Peyer's patch (tissue), 4 donors: ENCODE results near the gene RAMP3. TPM values are rescaled to one million over a fixed set of nuclear protein-coding genes. Genes with fewer than 3 reads are reported as not detected.

Source experiments
- DNase-seq, 3 donors: peaks; one replicate each; pipeline ENCODE4 v3.0.0-alpha.2; 2017 to 2019
- H3K27ac ChIP-seq, 4 donors: fragments of 200-600 bp; sonication (generic); one replicate each; pipeline ENCODE4 v1.5.1; 2016 to 2019
- H3K27me3 ChIP-seq, 2 donors: fragments of 200-600 bp; sonication (generic); one replicate each; pipeline ENCODE4 v1.5.1; 2019
- H3K36me3 ChIP-seq, 3 donors: fragments of 200-600 bp; sonication (generic); one replicate each; pipeline ENCODE4 v1.5.1; 2016 to 2019
- H3K4me1 ChIP-seq, 4 donors: fragments of 200-600 bp; sonication (generic); one replicate each; pipeline ENCODE4 v1.5.1; 2016 to 2019
- H3K4me3 ChIP-seq, 4 donors: fragments of 200-600 bp; sonication (generic); 1 replicate in 3 of 4; 2 replicates in 1 of 4; pipeline ENCODE4 v1.5.1; 2016 to 2019; ENCODE audit warnings: mild to moderate bottlenecking in 1 of 4
- H3K9me3 ChIP-seq, 4 donors: fragments of 200-600 bp; sonication (generic); one replicate each; pipeline ENCODE4 v1.5.1; 2016 to 2019; ENCODE audit warnings: mild to moderate bottlenecking in 1 of 4
- POLR2A ChIP-seq, 2 donors: fragments of 450-650 bp; IDR thresholded peaks; one replicate each; pipeline ENCODE4 v1.5.1; 2017; ENCODE audit warnings: antibody characterized with exemption in 2 of 2, mild to moderate bottlenecking in 2 of 2, moderate library complexity in 2 of 2
- total RNA-seq, 4 donors: library from RNA; depleted of rRNA; stranded (reverse); fragments of >200 nt; gene quantifications; one replicate each; pipeline ENCODE4 v1.1.0, GENCODE V29; 2016
- TF ChIP-seq, protein P1 (sequence below), 6 experiments: fragments of 450-650 bp in 4 of 6; fragments of 200-600 bp in 2 of 6; sonication (generic) in 1 of 6; IDR thresholded peaks; one replicate each; pipeline ENCODE4 v1.5.1; 2017 to 2019; ENCODE audit warnings: antibody characterized with exemption in 6 of 6, mild to moderate bottlenecking in 3 of 6, moderate library complexity in 1 of 6

Gene RAMP3
- total RNA-seq, 4 donors from 2014 or later = 8.6 to 89.1 (median 20.1) TPM

DNA sequence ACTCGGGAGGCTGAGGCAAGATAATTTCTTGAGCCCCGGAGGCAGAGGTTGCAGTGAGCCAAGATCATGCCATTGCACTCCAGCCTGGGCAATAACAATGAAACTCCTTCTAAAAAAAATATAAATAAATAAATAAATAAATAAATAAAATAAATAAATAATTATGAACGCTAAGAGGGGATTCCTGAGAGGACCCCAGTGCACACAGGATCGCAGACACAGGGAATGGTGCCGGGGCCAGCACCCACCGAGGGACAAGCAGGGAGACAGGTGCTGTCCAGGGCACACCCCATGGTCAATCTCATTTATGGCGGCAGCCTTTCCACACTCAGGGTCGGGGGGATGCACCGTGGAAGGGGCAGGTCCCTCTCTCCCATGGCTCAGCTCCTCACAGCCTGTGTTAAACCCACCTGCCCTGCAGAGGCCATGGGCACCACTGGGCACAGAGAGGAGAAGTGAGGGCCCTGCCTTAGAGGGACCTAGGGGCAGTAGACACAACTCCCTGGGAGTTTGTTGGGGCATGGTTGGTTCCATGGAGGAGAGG lies 2.2 kb upstream of the RAMP3 start:
- peaks cover 0 to 8% of the 10 kb centered on the region in 2 donors for H3K27me3 ChIP-seq
- H3K9me3 ChIP-seq = no peaks in the 10 kb centered on the region
- DNase-seq = no peak
- no peak overlapping the region for H3K27ac ChIP-seq
- no peak overlapping the region for H3K4me3 ChIP-seq
- TF ChIP-seq, protein P1, sequence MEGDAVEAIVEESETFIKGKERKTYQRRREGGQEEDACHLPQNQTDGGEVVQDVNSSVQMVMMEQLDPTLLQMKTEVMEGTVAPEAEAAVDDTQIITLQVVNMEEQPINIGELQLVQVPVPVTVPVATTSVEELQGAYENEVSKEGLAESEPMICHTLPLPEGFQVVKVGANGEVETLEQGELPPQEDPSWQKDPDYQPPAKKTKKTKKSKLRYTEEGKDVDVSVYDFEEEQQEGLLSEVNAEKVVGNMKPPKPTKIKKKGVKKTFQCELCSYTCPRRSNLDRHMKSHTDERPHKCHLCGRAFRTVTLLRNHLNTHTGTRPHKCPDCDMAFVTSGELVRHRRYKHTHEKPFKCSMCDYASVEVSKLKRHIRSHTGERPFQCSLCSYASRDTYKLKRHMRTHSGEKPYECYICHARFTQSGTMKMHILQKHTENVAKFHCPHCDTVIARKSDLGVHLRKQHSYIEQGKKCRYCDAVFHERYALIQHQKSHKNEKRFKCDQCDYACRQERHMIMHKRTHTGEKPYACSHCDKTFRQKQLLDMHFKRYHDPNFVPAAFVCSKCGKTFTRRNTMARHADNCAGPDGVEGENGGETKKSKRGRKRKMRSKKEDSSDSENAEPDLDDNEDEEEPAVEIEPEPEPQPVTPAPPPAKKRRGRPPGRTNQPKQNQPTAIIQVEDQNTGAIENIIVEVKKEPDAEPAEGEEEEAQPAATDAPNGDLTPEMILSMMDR (IDR thresholded peaks at IDR 0.05) = no peak
- no peaks in the 10 kb centered on the region for H3K36me3 ChIP-seq
- peaks cover 0 to 7% (median 3%) of the 10 kb centered on the region in 4 donors for H3K4me1 ChIP-seq

DNA sequence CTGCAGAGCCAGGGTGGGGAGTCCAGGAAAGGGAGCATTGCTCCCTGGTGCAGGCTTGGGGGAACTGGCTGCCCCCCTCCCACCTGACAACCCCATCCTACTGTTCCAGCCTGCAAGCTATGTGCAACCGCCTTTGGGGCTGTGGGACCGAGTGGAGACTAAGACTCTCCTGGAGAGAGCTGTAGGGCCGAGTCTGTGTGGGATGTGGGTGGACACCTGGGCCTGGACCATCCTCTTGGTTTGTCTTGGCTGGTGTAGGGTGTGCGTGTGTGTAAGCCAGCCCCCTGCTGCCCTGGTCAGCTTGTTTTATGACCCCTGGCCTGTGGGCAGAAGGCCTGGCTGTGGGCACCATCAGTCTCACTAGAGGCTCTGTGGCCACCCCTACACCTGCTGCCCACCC lies 1.6 kb upstream of the RAMP3 start:
- Histone ChIP-seq H3K4me1 (peaks cover 0 to 7% (median 3%) of the 10 kb centered on the region in 4 donors), H3K4me3 (no peak overlapping the region), H3K27ac (no peak overlapping the region), H3K36me3 (no peaks in the 10 kb centered on the region), H3K9me3 (no peaks in the 10 kb centered on the region), H3K27me3 (peaks cover 0 to 8% of the 10 kb centered on the region in 2 donors)
- TF ChIP-seq POLR2A (IDR thresholded peaks at IDR 0.05) = no peak
- TF ChIP-seq, protein P1 (IDR thresholded peaks at IDR 0.05) = no peak
- DNase-seq = no peak

DNA sequence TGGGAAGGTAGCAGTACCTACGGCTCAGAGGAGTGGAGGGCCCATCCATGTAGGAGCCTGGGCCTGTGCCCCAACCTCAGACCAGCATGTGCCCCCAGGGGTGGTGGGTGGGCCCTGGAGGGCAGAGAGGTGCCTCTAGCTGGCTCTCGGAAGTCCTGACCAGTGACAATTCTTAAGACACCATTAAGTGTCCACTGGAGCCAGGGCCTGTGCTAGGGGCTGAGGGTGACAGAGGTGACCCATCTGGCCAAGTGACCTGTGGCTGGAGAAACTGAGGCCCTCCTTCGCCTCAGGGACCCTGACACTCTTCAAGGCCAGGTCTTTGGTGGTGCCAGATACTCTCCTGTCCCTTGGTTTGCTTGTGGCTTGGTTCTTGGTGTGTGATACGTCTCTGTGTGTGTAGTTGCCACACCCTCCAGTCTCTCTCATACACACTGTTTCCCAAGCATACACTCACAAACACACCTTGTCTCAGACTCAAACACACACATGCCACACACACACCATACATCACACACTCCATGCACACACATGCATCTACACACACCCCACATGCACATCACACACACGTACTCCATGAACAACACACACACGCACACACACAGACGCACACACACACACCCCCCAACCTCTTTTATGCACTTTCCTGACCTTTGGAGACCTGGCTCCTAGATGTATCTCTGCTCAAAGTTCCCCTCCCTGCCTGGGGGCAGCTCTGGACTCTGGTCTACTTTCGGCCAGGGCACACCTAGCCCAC lies 897 bp upstream of the RAMP3 start:
- Histone ChIP-seq H3K36me3 (no peaks in the 10 kb centered on the region), H3K4me1 (peaks cover 0 to 7% (median 3%) of the 10 kb centered on the region in 4 donors), H3K27ac (no peak overlapping the region), H3K4me3 (peak overlapping the region in 1 of 4 donors; percentile 41), H3K27me3 (peaks cover 0 to 8% of the 10 kb centered on the region in 2 donors), H3K9me3 (no peaks in the 10 kb centered on the region)
- TF ChIP-seq POLR2A (IDR thresholded peaks at IDR 0.05) = no peak
- TF ChIP-seq, protein P1 (IDR thresholded peaks at IDR 0.05) = no peak
- DNase-seq = no peak

DNA sequence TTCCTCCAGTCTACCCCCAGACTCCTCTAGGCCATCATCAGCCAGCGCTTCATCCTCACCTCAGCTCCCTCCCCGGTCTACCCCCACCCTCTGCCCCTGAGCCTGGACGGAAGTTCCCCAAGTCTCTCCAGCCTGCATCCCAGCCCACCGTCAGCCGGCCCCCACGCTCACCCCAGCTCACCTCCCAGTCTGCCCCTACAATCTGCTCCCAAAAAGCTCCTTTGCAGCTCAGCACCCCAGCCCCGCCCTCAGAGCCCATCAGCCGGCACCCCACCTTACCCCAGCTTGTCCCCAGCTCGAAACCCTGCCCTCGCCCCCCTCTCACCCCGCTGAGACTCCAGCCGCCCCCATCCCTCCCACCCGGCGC lies 322 bp upstream of the RAMP3 start:
- Histone ChIP-seq H3K4me1 (peaks cover 0 to 7% (median 3%) of the 10 kb centered on the region in 4 donors), H3K27ac (no peak overlapping the region), H3K36me3 (no peaks in the 10 kb centered on the region), H3K4me3 (peak overlapping the region; percentile 14 to 41 (median 24)), H3K9me3 (no peaks in the 10 kb centered on the region), H3K27me3 (peaks cover 0 to 8% of the 10 kb centered on the region in 2 donors)
- no peak for DNase-seq
- no peak for TF ChIP-seq POLR2A (IDR thresholded peaks at IDR 0.05)
- TF ChIP-seq, protein P1 (IDR thresholded peaks at IDR 0.05) = no peak

DNA sequence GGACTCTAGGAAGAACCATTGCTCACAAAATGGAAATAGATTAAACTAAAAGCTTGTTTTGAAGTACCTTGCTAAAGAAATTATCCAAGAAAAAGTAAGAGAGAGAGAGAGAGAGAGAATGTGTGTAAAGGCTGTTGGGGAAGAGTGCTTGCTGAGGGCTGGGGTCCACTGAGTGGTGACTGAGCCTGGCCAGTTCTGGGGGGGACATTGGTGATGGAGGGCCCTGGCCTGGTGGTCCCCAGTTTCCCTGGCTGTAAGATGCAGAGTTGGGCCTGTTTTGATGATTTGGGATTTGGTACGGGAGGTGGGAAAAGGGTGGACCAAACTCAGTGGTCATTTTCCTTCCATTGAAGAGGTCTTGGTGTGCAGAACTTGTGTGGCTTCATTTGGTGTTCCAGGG lies 880 bp downstream of the RAMP3 start:
- Histone ChIP-seq H3K36me3 (no peaks in the 10 kb centered on the region), H3K9me3 (no peaks in the 10 kb centered on the region), H3K27me3 (peaks cover 0 to 8% of the 10 kb centered on the region in 2 donors), H3K4me1 (peaks cover 0 to 7% (median 3%) of the 10 kb centered on the region in 4 donors), H3K27ac (peak overlapping the region in 1 of 4 donors; percentile 31), H3K4me3 (peak overlapping the region in 2 of 4 donors; percentile 14 to 41)
- TF ChIP-seq POLR2A (IDR thresholded peaks at IDR 0.05) = no peak
- TF ChIP-seq, protein P1 (IDR thresholded peaks at IDR 0.05) = no peak
- DNase-seq = no peak
